Lower leg skin (tissue), 4 donors: ENCODE data around the gene TOR4A. TPM values are rescaled to one million over a fixed set of nuclear protein-coding genes. Genes with fewer than 3 reads are reported as not detected.
A peak's percentile ranks its signal among the peaks of the same experiment; 100 is the strongest.

Source experiments
- DNase-seq, 2 donors: peaks; one replicate each; pipeline ENCODE4 v3.0.0-alpha.2; 2019; ENCODE audit warnings: low spot score in 2 of 2
- H3K4me3 ChIP-seq: fragments of 200-600 bp; sonication (generic); 2 replicates; pipeline ENCODE4 v1.5.1; 2017; ENCODE audit warnings: mild to moderate bottlenecking, low read depth; ENCODE audit not compliant: poor library complexity, severe bottlenecking
- CTCF ChIP-seq, 3 donors: fragments of 450-650 bp; IDR thresholded peaks; one replicate each; pipeline ENCODE4 v1.5.1; 2016; ENCODE audit warnings: antibody characterized with exemption in 3 of 3, mild to moderate bottlenecking in 3 of 3, moderate library complexity in 2 of 3
- POLR2A ChIP-seq, 2 donors: fragments of 450-650 bp; IDR thresholded peaks; one replicate each; pipeline ENCODE4 v1.6.1; 2016 to 2017; ENCODE audit warnings: antibody characterized with exemption in 2 of 2, mild to moderate bottlenecking in 1 of 2, moderate library complexity in 1 of 2
- WGBS, 2 donors: methylation state at CpG; one replicate each; pipeline ENCODE4 v1.1.5; 2018; 5-methylcytosine and 5-hydroxymethylcytosine counted together
- intact Hi-C: fragments of 100-400 bp; cut with DNase I; formaldehyde crosslinking; loops from one replicate; pipeline ENCODE4 v1.15.0; 2023; ENCODE audit warnings: low total_unique reads
- total RNA-seq, 4 donors: library from RNA; depleted of rRNA; stranded (reverse); fragments of >200 nt; gene quantifications; one replicate each; pipeline ENCODE4 v1.1.0, GENCODE V29; 2016

Gene TOR4A
- total RNA-seq, 4 donors from 2014 or later = 4.9 to 7.4 (median 5.6) TPM

DNA sequence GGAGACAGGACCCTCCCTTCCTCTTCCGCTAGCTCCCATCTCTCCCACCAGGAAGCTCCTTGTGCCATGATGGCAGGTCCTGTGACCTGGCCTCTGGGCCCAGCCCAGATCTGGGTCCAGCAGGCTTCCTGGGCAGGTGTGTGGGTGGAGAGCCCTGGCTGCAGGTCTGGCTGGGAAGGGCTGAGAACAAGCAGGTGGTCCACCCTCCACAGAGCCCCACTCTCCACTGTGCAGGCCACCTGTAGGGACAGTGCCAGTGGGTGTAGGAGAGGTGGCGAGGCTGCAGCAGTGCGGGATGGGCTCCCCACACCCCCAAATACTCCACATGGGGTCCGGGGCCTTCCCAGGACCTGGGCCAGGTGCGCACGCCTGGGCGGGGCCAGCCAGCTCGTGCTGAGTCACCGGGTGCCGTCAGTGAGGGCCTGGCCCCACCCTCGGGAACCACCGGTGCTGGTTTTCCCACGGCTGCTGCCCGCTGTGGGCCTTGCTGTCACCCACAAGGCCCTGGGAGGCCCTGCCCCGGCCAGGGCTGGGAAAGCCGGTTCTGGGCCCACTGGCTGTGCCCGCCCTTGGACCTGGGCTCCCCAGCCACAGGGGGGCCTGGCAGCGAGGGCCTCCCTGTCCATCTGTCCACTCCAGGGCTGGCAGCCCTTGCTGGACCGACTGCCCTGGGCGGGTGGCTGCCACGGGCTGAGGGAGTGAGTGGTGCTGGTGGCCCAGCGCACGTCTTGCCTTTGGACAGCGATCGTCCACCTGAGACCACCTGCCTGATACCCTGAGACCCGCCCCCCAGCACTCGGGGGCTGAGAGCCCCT is 33.9 kb downstream of the TOR4A start:
- 50 to 65% methylated on average over 6 to 18 of the region's 27 CpGs for WGBS, 2 donors
- H3K4me3 ChIP-seq = no peak overlapping the region
- intact Hi-C loops = no loop called here
- DNase-seq = peak; percentile 57 to 89
- TF ChIP-seq CTCF (IDR thresholded peaks at IDR 0.05) (no peak), POLR2A (IDR thresholded peaks at IDR 0.05) (no peak)

DNA sequence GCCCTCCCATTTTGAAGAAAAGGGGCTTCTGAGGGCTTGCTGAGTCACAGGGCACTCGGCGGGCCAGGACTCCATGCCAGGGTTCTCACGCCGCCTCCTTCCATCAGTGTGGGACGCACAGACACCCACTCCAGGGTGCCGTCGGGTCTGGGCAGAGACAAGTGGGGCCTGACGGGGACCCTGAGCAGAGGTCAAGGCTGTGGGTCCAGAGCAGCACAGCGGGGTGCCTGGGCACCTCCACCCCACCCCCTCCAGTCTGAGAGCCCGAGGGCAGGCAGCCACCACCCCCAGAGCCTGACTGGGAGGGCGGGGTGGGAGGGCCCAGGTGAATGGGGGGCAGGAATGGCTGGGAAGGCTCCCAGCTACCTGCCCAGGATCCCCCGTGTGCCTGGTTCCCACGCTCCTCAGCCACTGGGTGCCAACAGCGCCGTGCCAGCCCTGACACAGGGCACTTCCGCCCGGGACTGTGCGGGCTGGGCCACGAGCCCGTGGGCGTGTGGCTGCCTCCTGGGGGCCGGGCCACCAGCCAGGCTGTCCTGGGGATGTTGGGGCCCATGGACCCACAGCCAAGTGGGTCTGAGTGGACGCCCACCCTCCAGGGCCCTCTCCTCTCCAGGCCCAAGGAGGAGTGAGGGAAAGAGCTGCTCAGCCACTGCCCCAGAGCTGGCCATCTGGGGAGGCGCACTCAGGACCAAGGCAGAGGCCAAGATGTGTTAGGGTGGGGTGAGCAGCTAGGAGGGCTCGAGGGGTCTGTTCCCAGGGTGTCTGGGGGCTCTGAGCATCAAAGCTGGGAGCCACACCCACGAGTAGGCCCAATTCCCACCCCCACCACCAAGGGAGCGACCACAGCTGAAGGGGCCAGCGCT is 34.7 kb downstream of the TOR4A start:
- 42 to 60% methylated on average over 11 to 18 of the region's 28 CpGs for whole genome bisulfite sequencing, 2 donors
- no peak for TF ChIP-seq POLR2A (IDR thresholded peaks at IDR 0.05)
- no peak for TF ChIP-seq CTCF (IDR thresholded peaks at IDR 0.05)
- no peak overlapping the region for H3K4me3 ChIP-seq
- DNase-seq = no peak
- intact Hi-C loops = no loop called here

- intact Hi-C loops = no loop called here
- DNase-seq = no peak
- no peak overlapping the region for H3K4me3 ChIP-seq
- TF ChIP-seq POLR2A (IDR thresholded peaks at IDR 0.05) (no peak), CTCF (IDR thresholded peaks at IDR 0.05) (no peak)
- 65 to 71% methylated on average over 5 to 6 of the region's 6 CpGs for WGBS, 2 donors
These were observed 35.4 kb downstream of the TOR4A start for GRCh38 chr9:137312852-137313325.

- TF ChIP-seq POLR2A (IDR thresholded peaks at IDR 0.05) (no peak), CTCF (IDR thresholded peaks at IDR 0.05) (no peak)
- WGBS, 2 donors = 68 to 70% methylated on average over 6 to 8 of the region's 9 CpGs
- no peak overlapping the region for H3K4me3 ChIP-seq
- intact Hi-C loops = no loop called here
- DNase-seq = peak in 1 of 2 donors; percentile 86
These were observed 35.9 kb downstream of the TOR4A start for GRCh38 chr9:137313326-137313936.

DNA sequence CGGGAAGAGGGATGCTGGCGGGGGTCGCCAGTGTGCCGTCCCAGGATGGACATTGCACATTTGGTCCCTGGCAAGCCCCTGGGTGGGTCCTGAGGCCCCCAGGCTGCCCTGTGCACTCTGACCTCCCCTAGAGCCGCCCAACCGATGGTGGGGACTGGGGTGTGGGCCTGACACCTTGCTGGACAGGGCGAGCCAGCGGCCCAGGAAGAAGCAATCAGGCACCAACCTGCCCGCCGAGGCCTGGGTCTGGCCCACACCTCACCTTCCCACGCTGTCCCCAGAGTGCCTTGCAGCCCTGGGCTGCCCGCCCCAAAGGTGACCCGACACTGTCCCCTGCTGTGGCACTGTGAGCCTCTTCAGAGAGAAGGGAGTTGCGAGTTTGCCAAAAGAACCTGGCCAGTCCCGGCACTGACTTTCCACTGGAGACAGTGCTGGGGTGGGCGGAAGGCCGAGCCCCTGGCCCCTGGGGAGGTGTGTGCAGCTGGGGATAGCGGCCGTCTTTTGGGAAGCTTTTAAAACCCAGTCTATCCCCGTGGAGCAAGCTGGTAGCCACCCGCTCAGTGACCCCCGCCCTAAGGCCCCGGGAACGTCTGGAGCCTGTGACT is 36.5 kb downstream of the TOR4A start:
- no peak for TF ChIP-seq CTCF (IDR thresholded peaks at IDR 0.05)
- no peak for TF ChIP-seq POLR2A (IDR thresholded peaks at IDR 0.05)
- no peak for DNase-seq
- intact Hi-C loops = no loop called here
- H3K4me3 ChIP-seq = no peak overlapping the region
- WGBS, 2 donors = 69 to 75% methylated on average over 18 to 22 of the region's 24 CpGs
